PC-9 (cell line): Measurements from ENCODE around the gene COL8A2. TPM values are rescaled to one million over a fixed set of nuclear protein-coding genes. Genes with fewer than 3 reads are reported as not detected.

Source experiments
- BruUV-seq: library from RNA; stranded (reverse); fragments of 400-500 nt; replicated peaks from 2 replicates; lab custom pipeline; 2021; lab: Mats Ljungman, UMichigan
- CTCF ChIA-PET: fragments of 300-600 bp; sonication (Branson Sonifier 250); formaldehyde crosslinking; loops from one replicate; lab custom pipeline; 2022; ENCODE audit warnings: antibody characterized with exemption; lab: Charles Lee
- POLR2A ChIA-PET: fragments of 300-600 bp; sonication (Branson Sonifier 250); formaldehyde crosslinking; loops from one replicate; lab custom pipeline; 2022; ENCODE audit warnings: antibody characterized with exemption; ENCODE audit not compliant: unreplicated experiment; lab: Charles Lee
- DNase-seq, 2 experiments: peaks; one replicate each; pipeline versions ENCODE4 v3.0.0 to v3.0.0-alpha.2; 2015 to 2022; ENCODE audit warnings: mixed read lengths in 1 of 2
- H2AFZ ChIP-seq: fragments of 200-600 bp; sonication (generic); 2 replicates; pipeline ENCODE4 v1.8.1; 2017; ENCODE audit warnings: antibody characterized with exemption
- H3F3A ChIP-seq: fragments of 200-600 bp; sonication (generic); 2 replicates; pipeline ENCODE4 v1.8.1; 2017; ENCODE audit warnings: antibody characterized with exemption, mild to moderate bottlenecking, low read depth; ENCODE audit not compliant: insufficient read depth
- H3K27ac ChIP-seq: fragments of 200-600 bp; sonication (generic); 2 replicates; pipeline ENCODE4 v1.6.1; 2016; ENCODE audit warnings: mixed run types
- H3K27me3 ChIP-seq: fragments of 200-600 bp; sonication (generic); 2 replicates; pipeline ENCODE4 v1.6.1; 2016; ENCODE audit warnings: low read depth, mixed run types; ENCODE audit not compliant: insufficient read depth
- H3K36me3 ChIP-seq: fragments of 200-600 bp; sonication (generic); 2 replicates; pipeline ENCODE4 v1.6.1; 2016; ENCODE audit warnings: low read depth, mixed run types
- H3K4me1 ChIP-seq: fragments of 200-600 bp; sonication (generic); replicated peaks from 2 replicates; pipeline ENCODE4 v1.6.1; 2016; ENCODE audit warnings: mixed run types; ENCODE audit not compliant: insufficient read depth
- H3K4me2 ChIP-seq: fragments of 200-600 bp; sonication (generic); 2 replicates; pipeline ENCODE4 v1.6.1; 2017; ENCODE audit warnings: mixed run types
- H3K4me3 ChIP-seq: fragments of 200-600 bp; sonication (generic); 2 replicates; pipeline ENCODE4 v1.6.1; 2016; ENCODE audit warnings: mixed run types
- H3K79me2 ChIP-seq: fragments of 200-600 bp; sonication (generic); 2 replicates; pipeline ENCODE4 v1.6.1; 2017; ENCODE audit warnings: low read depth, mixed run types
- H3K9me2 ChIP-seq: fragments of 200-600 bp; sonication (generic); 2 replicates; pipeline ENCODE4 v1.8.1; 2017; ENCODE audit warnings: mild to moderate bottlenecking; ENCODE audit not compliant: insufficient read depth
- H3K9me3 ChIP-seq: fragments of 200-600 bp; sonication (generic); 2 replicates; pipeline ENCODE4 v1.8.1; 2016; ENCODE audit warnings: low read depth; ENCODE audit not compliant: insufficient read depth
- H4K20me1 ChIP-seq: fragments of 200-600 bp; sonication (generic); 2 replicates; pipeline ENCODE4 v1.8.1; 2017; ENCODE audit not compliant: insufficient read depth
- CTCF ChIP-seq: fragments of 200-600 bp; sonication (generic); conservative IDR thresholded peaks from 2 replicates; pipeline ENCODE4 v1.6.1; 2017; ENCODE audit warnings: mixed run types, antibody characterized with exemption, mild to moderate bottlenecking, moderate library complexity
- EZH2 ChIP-seq: fragments of 200-600 bp; sonication (generic); IDR thresholded peaks from 2 replicates; pipeline ENCODE4 v1.8.0; 2017; ENCODE audit warnings: antibody characterized with exemption, low read depth
- intact Hi-C: fragments of 100-400 bp; cut with micrococcal nuclease; formaldehyde crosslinking; loops from one replicate; pipeline ENCODE4 v1.10.0; 2022; ENCODE audit not compliant: unreplicated experiment
- total RNA-seq: library from RNA; stranded (reverse); gene quantifications from 2 replicates; pipeline ENCODE4 v1.2.3, GENCODE V29; 2021

COL8A2 gene
- total RNA-seq, 1 experiment from 2014 or later: 0.20 TPM

- POLR2A ChIA-PET: no interaction called here
- intact Hi-C loops: no loop called here
- Histone ChIP-seq H2AFZ (no peak overlapping the region), H3K4me2 (peak overlapping the region; percentile 70; the same call in 1 of the 2 replicates), H3F3A (no peaks in the 10 kb centered on the region; the same call in 1 of the 2 replicates), H3K27ac (no peak overlapping the region), H4K20me1 (no peaks in the 10 kb centered on the region), H3K36me3 (no peaks in the 10 kb centered on the region), H3K9me2 (no peaks in the 10 kb centered on the region), H3K9me3 (no peaks in the 10 kb centered on the region), H3K79me2 (no peaks in the 10 kb centered on the region), H3K4me3 (no peak overlapping the region), H3K4me1 (peaks cover 17% of the 10 kb centered on the region), H3K27me3 (no peaks in the 10 kb centered on the region)
- CTCF ChIA-PET: no interaction called here
- TF ChIP-seq CTCF: no peak
- no peak for DNase-seq
- BruUV-seq: no TSS peak
Observed at GRCh38 chr1:36108314-36108713, 16.7 kb downstream of the COL8A2 start.

GRCh38 chr1:36107394-36107793, 17.6 kb downstream of the COL8A2 start:
- Histone ChIP-seq H2AFZ (no peak overlapping the region), H3K9me3 (no peaks in the 10 kb centered on the region), H3F3A (no peaks in the 10 kb centered on the region; the same call in 1 of the 2 replicates), H3K27ac (no peak overlapping the region), H3K27me3 (no peaks in the 10 kb centered on the region), H3K4me2 (no peak overlapping the region), H3K4me3 (no peak overlapping the region), H3K79me2 (no peaks in the 10 kb centered on the region), H4K20me1 (no peaks in the 10 kb centered on the region), H3K9me2 (no peaks in the 10 kb centered on the region), H3K36me3 (no peaks in the 10 kb centered on the region), H3K4me1 (peaks cover 17% of the 10 kb centered on the region)
- DNase-seq: no peak
- POLR2A ChIA-PET: interaction anchor here (0.6 to 0.7 kb wide), 3 partner anchors 10 to 744 kb away, joined by 3 to 9 read pairs (median 3); no protein-coding TSS in a partner anchor
- no TSS peak for BruUV-seq
- intact Hi-C loops: no loop called here
- TF ChIP-seq CTCF: no peak
- TF ChIP-seq EZH2: no peak
- CTCF ChIA-PET: no interaction called here

GRCh38 chr1:36106269-36106668, 18.8 kb downstream of the COL8A2 start:
- H3K4me2 ChIP-seq: no peak overlapping the region
- H3K4me1 ChIP-seq: peaks cover 17% of the 10 kb centered on the region
- H3K4me3 ChIP-seq: no peak overlapping the region
- H3F3A ChIP-seq: no peaks in the 10 kb centered on the region; the same call in 1 of the 2 replicates
- H3K9me3 ChIP-seq: no peaks in the 10 kb centered on the region
- no peak for DNase-seq
- no peaks in the 10 kb centered on the region for H3K27me3 ChIP-seq
- intact Hi-C loops: no loop called here
- ChIA-PET CTCF (no interaction called here), POLR2A (no interaction called here)
- no peaks in the 10 kb centered on the region for H3K36me3 ChIP-seq
- H2AFZ ChIP-seq: no peak overlapping the region
- no peaks in the 10 kb centered on the region for H3K9me2 ChIP-seq
- BruUV-seq: no TSS peak
- TF ChIP-seq EZH2: no peak
- TF ChIP-seq CTCF: no peak
- H3K79me2 ChIP-seq: no peaks in the 10 kb centered on the region
- H3K27ac ChIP-seq: no peak overlapping the region
- H4K20me1 ChIP-seq: no peaks in the 10 kb centered on the region
